ENCODE measurements around the gene PTPRK.

Gene PTPRK

GRCh38 chr6:128070406-128070805 is 450.0 kb downstream of the PTPRK start:
- peak; percentile 37 for DNase-seq (ENCODE audit: low read depth)
- H3K4me3 ChIP-seq (ENCODE audit: low read length) = no peak overlapping the region
- TF ChIP-seq CTCF (conservative IDR thresholded peaks at IDR 0.05; ENCODE audit: low read length) = no peak

DNA sequence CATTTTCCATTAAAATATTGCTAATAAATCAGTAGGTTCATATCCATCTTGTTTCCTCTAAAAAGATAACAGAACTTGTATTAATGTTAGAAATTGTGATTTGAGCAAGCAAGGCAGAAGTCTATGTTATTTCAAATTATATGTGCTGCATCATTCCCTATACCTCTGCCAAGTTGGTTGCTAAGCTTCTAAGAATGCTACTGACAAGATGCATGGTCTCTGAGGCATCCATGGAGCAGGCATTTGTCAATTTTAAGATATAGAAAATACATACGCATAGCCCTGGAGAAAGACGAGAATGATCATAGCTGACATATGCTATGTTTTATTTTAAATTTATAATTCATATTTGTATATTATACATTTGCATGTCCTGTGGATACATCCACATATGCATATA is 451.2 kb downstream of the PTPRK start:
- peak; percentile 66 for DNase-seq (ENCODE audit: low read depth)
- H3K4me3 ChIP-seq (ENCODE audit: low read length) = no peak overlapping the region
- no peak for TF ChIP-seq CTCF (conservative IDR thresholded peaks at IDR 0.05; ENCODE audit: low read length)

DNA sequence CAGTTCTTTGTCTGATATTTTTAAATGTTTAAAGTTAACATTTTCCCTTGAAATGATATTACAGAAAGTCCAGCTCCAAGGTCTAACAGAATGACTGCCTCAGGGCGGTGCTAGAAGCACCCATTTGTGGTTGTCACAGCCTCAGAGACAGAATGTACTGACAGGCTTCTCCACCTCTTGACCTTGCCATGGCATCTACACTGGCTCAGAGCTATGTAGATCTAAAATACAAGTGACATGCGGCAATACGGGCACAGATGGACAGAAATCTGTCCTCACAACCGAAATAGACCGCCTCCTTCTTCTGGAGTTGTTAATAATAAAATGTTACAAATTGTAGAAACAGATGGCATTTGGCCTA is 452.3 kb downstream of the PTPRK start:
- no peak for DNase-seq (ENCODE audit: low read depth)
- TF ChIP-seq CTCF (conservative IDR thresholded peaks at IDR 0.05; ENCODE audit: low read length) = no peak
- no peak overlapping the region for H3K4me3 ChIP-seq (ENCODE audit: low read length)

DNA sequence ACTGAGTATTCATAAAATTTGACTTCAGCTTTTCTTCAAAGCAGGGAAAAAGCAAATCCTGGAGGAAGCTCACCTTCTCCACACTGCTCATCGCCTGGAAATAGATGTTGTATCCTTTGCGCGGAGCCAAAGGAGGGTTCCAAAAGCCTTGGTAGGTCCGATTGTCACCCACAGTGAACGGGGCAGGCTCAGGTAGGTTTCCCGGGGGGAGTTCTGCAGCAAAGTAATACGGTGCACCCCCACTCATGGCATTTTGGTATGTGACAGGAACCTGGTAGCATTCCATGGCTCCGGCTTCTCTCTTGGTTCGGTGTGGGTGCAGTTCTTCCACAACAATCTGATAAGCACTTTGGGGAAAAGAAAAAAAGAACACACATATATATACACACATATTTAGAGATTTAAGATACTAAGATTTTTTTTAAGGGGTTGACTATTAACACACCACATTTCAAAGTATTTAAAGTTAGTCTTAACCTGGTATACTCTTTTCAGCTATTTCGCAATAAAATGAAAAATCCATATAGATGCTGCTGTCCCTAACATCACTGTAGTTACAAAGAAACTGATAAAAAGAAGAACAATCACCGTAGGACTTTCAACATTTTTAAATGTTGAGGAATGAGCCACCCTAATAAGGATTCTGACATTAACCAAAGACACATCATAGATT is 452.8 kb downstream of the PTPRK start:
- no peak overlapping the region for H3K4me3 ChIP-seq (ENCODE audit: low read length)
- no peak for TF ChIP-seq CTCF (conservative IDR thresholded peaks at IDR 0.05; ENCODE audit: low read length)
- DNase-seq (ENCODE audit: low read depth) = no peak

GRCh38 chr6:128065072-128065471 is 455.3 kb downstream of the PTPRK start:
- DNase-seq (ENCODE audit: low read depth) = no peak
- no peak overlapping the region for H3K4me3 ChIP-seq (ENCODE audit: low read length)
- TF ChIP-seq CTCF (conservative IDR thresholded peaks at IDR 0.05; ENCODE audit: low read length) = no peak

DNA sequence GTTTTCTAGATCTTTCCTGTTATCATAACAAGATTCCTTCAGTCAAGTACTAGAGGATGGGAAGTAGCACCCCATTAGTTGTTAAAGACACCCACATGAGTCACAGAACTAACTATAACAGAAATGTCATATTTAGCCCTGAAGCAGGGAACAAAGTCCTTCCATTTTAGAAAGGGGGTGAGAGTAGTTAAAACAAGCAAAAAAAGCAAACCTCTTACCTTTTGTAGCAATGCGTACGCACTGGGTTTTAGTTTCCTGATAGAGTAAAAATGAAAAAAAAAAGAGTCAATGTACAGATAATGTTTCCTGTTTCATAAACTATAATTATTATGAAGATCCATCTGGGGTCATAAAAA is 455.9 kb downstream of the PTPRK start:
- TF ChIP-seq CTCF (conservative IDR thresholded peaks at IDR 0.05; ENCODE audit: low read length) = no peak
- H3K4me3 ChIP-seq (ENCODE audit: low read length) = no peak overlapping the region
- no peak for DNase-seq (ENCODE audit: low read depth)

DNA sequence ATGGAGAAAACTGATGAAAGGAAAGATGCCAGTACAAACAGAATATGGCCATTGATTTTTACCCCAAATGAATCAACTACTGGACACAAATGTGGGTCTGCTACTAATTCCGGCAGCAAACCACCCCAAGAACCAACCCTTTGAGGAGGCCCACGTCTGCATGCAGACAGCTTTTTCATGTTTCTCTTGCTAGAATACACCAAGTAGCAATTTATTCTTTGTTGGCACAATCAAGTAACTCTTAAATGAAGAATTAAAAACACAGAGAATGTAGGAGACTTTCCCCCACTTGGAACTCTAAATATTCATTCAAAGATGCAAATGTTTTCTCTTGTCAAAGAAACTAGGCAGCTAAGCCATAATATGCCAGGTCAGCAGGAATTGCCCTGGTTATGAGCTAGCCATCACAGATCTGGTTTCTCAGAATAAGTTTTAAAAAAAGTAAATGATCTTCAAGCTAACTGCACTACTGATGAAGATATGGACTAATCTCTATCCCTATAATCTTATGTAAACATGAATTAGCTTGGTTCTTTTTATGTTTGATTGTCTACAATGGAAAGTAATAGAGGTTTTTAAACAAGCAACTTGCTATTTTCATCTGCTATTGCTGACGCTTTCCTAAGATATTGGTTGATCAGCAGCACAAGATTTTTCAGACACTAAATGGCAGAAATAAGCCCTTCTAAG is 456.4 kb downstream of the PTPRK start:
- no peak overlapping the region for H3K4me3 ChIP-seq (ENCODE audit: low read length)
- DNase-seq (ENCODE audit: low read depth) = no peak
- no peak for TF ChIP-seq CTCF (conservative IDR thresholded peaks at IDR 0.05; ENCODE audit: low read length)

Data from AG10803 (cell line).